GM20000 (cell line): ENCODE results near the gene DNAL4.

Experiments
- DNase-seq: peaks from one replicate; pipeline ENCODE4 v3.0.0; 2012; ENCODE audit warnings: low spot score
- CTCF ChIP-seq: IDR thresholded peaks from 2 replicates; pipeline ENCODE4 v1.5.1; 2012; ENCODE audit warnings: mild to moderate bottlenecking, control low read depth; ENCODE audit errors: extremely low read depth, missing control alignments

The DNAL4 gene

DNA sequence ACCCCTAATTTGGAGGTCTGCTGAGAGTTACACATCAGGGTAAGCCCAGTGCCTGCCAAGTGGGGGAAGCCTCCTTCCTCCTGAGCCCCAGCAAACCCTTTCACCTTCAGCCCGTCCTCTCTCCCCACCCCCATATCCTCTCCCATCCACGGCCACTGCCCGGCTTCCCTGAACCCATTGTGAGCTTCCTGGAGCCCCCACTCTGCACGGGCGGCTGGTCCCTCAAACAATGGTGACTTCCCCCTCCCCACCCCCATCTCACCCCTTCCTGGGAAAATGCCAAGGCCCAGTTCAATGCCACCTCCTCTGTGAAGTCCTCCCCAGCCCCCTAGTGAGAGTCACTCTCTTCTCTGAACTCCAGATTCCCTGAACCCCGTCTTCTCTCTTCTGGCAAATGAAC is 17.9 kb downstream of the DNAL4 start:
- no peak for TF ChIP-seq CTCF
- no peak for DNase-seq

DNA sequence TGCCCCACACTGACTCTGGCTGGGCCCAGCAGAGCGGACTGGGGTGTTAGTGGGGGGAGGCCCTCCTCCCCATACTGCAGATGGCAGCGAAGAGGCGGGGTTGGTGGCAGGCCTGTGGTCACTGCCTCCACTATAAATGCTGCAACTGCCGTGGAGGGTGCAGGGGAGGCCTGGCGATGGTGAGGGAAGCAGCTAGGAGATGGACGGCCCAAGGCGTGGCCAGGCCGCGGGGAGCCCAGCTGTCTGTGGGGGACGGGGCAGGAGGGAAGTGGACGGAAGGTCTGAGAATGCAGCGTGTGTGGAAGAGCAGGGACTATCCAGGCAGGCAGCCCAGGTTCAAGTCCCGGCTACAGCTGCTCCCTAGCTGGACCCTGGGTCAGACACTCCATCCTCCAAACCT is 18.3 kb downstream of the DNAL4 start:
- no peak for TF ChIP-seq CTCF
- no peak for DNase-seq

GRCh38 chr22:38774496-38775166 is 19.3 kb downstream of the DNAL4 start:
- DNase-seq: no peak
- no peak for TF ChIP-seq CTCF

GRCh38 chr22:38773363-38773946 is 20.5 kb downstream of the DNAL4 start:
- TF ChIP-seq CTCF: no peak
- DNase-seq: no peak

GRCh38 chr22:38772623-38772873 is 21.4 kb downstream of the DNAL4 start:
- no peak for TF ChIP-seq CTCF
- no peak for DNase-seq

GRCh38 chr22:38770257-38770949 is 23.5 kb downstream of the DNAL4 start:
- no peak for TF ChIP-seq CTCF
- DNase-seq: no peak

DNA sequence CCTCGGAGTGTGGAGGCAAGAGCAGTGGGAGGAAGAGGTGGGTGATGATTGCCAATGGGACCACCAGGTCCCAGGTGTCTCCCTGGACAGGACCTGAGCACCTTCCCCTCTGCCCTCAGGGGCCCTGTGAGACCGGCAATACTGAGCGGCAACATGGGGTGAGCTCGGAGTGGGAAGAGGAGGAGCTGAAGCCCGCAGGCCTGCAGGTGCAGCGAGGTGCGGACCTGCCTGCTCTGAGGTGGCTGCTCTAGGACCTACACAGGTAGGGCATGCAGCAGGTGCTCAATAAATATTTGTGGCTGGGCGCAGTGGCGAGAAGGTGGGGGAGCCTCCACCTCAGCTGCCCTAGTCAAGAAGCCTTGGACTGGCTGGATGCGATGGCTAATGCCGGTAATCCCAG is 25.9 kb downstream of the DNAL4 start:
- TF ChIP-seq CTCF: no peak
- DNase-seq: no peak
